ENCODE data around the gene SAMD13.

- TF ChIP-seq, protein P1, sequence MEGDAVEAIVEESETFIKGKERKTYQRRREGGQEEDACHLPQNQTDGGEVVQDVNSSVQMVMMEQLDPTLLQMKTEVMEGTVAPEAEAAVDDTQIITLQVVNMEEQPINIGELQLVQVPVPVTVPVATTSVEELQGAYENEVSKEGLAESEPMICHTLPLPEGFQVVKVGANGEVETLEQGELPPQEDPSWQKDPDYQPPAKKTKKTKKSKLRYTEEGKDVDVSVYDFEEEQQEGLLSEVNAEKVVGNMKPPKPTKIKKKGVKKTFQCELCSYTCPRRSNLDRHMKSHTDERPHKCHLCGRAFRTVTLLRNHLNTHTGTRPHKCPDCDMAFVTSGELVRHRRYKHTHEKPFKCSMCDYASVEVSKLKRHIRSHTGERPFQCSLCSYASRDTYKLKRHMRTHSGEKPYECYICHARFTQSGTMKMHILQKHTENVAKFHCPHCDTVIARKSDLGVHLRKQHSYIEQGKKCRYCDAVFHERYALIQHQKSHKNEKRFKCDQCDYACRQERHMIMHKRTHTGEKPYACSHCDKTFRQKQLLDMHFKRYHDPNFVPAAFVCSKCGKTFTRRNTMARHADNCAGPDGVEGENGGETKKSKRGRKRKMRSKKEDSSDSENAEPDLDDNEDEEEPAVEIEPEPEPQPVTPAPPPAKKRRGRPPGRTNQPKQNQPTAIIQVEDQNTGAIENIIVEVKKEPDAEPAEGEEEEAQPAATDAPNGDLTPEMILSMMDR (IDR thresholded peaks at IDR 0.05; ENCODE audit: low read depth, low read length, missing input control): no peak
- no peak for TF ChIP-seq YY1 (IDR thresholded peaks at IDR 0.05)
- TF ChIP-seq RAD21 (IDR thresholded peaks at IDR 0.05): no peak
Observed at GRCh38 chr1:84385347-84385746, 83.8 kb downstream of the SAMD13 start.
